ENCODE results near the gene FBXO15.
A peak's percentile ranks its signal among the peaks of the same experiment; 100 is the strongest.

FBXO15 gene

GRCh38 chr18:74149878-74150277 is 2.2 kb upstream of the FBXO15 start:
- no peak for TF ChIP-seq CTCF (IDR thresholded peaks at IDR 0.05; ENCODE audit: low read depth, low read length, missing control alignments)
- in situ Hi-C loops (cut with HindIII; ENCODE audit: low sequenced_read_pairs) = loop anchor here (25.0 kb wide), 1 partner anchor 112 kb away; no protein-coding TSS in a partner anchor
- H3K4me3 ChIP-seq (ENCODE audit: low read depth, low read length) = no peak overlapping the region
- DNase-seq (ENCODE audit: low read depth) = no peak

- DNase-seq (ENCODE audit: low read depth) = no peak
- TF ChIP-seq CTCF (IDR thresholded peaks at IDR 0.05; ENCODE audit: low read depth, low read length, missing control alignments) = no peak
- H3K4me3 ChIP-seq (ENCODE audit: low read depth, low read length) = peak overlapping the region; percentile 54
- in situ Hi-C loops (cut with HindIII; ENCODE audit: low sequenced_read_pairs) = no loop called here
Observed at GRCh38 chr18:74148543-74149070, 973 bp upstream of the FBXO15 start.

- peak overlapping the region; percentile 54 for H3K4me3 ChIP-seq (ENCODE audit: low read depth, low read length)
- in situ Hi-C loops (cut with HindIII; ENCODE audit: low sequenced_read_pairs) = no loop called here
- no peak for TF ChIP-seq CTCF (IDR thresholded peaks at IDR 0.05; ENCODE audit: low read depth, low read length, missing control alignments)
- DNase-seq (ENCODE audit: low read depth) = no peak
Observed at GRCh38 chr18:74147491-74147778, 199 bp downstream of the FBXO15 start.

GRCh38 chr18:74146756-74147155 is 878 bp downstream of the FBXO15 start:
- no peak for TF ChIP-seq CTCF (IDR thresholded peaks at IDR 0.05; ENCODE audit: low read depth, low read length, missing control alignments)
- in situ Hi-C loops (cut with HindIII; ENCODE audit: low sequenced_read_pairs) = no loop called here
- H3K4me3 ChIP-seq (ENCODE audit: low read depth, low read length) = peak overlapping the region; percentile 54
- DNase-seq (ENCODE audit: low read depth) = no peak

- no peak for TF ChIP-seq CTCF (IDR thresholded peaks at IDR 0.05; ENCODE audit: low read depth, low read length, missing control alignments)
- in situ Hi-C loops (cut with HindIII; ENCODE audit: low sequenced_read_pairs) = no loop called here
- no peak for DNase-seq (ENCODE audit: low read depth)
- no peak overlapping the region for H3K4me3 ChIP-seq (ENCODE audit: low read depth, low read length)
Observed at GRCh38 chr18:74142252-74142651, 5.4 kb downstream of the FBXO15 start.

GRCh38 chr18:74141667-74142066 is 6.0 kb downstream of the FBXO15 start:
- in situ Hi-C loops (cut with HindIII; ENCODE audit: low sequenced_read_pairs) = no loop called here
- no peak for DNase-seq (ENCODE audit: low read depth)
- no peak for TF ChIP-seq CTCF (IDR thresholded peaks at IDR 0.05; ENCODE audit: low read depth, low read length, missing control alignments)
- H3K4me3 ChIP-seq (ENCODE audit: low read depth, low read length) = no peak overlapping the region

- no peak for DNase-seq (ENCODE audit: low read depth)
- in situ Hi-C loops (cut with HindIII; ENCODE audit: low sequenced_read_pairs) = no loop called here
- H3K4me3 ChIP-seq (ENCODE audit: low read depth, low read length) = no peak overlapping the region
- no peak for TF ChIP-seq CTCF (IDR thresholded peaks at IDR 0.05; ENCODE audit: low read depth, low read length, missing control alignments)
Observed at GRCh38 chr18:74140582-74140981, 7.1 kb downstream of the FBXO15 start.
